GM23338 (cell line): ENCODE results near the gene PCYT2. TPM values are rescaled to one million over a fixed set of nuclear protein-coding genes. Genes with fewer than 3 reads are reported as not detected.
A peak's percentile ranks its signal among the peaks of the same experiment; 100 is the strongest.

Source experiments
- ATAC-seq: fragments of 200-7000 bp; cut with Tn5 transposase; 3 replicates; pipeline ENCODE4 v1.9.1; 2020
- DNase-seq: peaks from one replicate; pipeline ENCODE4 v3.0.0-alpha.2; 2015; ENCODE audit warnings: low spot score
- H2AFZ ChIP-seq: fragments of 200-600 bp; sonication (generic); 2 replicates; pipeline ENCODE4 v1.8.0; 2016; ENCODE audit warnings: antibody characterized with exemption, mild to moderate bottlenecking, moderate library complexity
- H3F3A ChIP-seq: fragments of 200-600 bp; sonication (generic); replicated peaks from 2 replicates; pipeline ENCODE4 v1.8.0; 2017; ENCODE audit warnings: antibody characterized with exemption, mixed run types, low read depth
- H3K27ac ChIP-seq: fragments of 200-600 bp; sonication (generic); 2 replicates; pipeline ENCODE4 v1.6.1; 2016; ENCODE audit warnings: low read depth
- H3K27me3 ChIP-seq: fragments of 200-600 bp; sonication (generic); 2 replicates; pipeline ENCODE4 v1.8.0; 2016; ENCODE audit warnings: mild to moderate bottlenecking, mixed run types, moderate library complexity; ENCODE audit not compliant: insufficient read depth
- H3K36me3 ChIP-seq: fragments of 200-600 bp; sonication (generic); 2 replicates; pipeline ENCODE4 v1.8.0; 2016; ENCODE audit warnings: mild to moderate bottlenecking; ENCODE audit not compliant: insufficient read depth
- H3K4me1 ChIP-seq: fragments of 200-600 bp; sonication (generic); 2 replicates; pipeline ENCODE4 v1.8.0; 2016; ENCODE audit warnings: mild to moderate bottlenecking, moderate library complexity; ENCODE audit not compliant: insufficient read depth
- H3K4me2 ChIP-seq: fragments of 200-600 bp; sonication (generic); 2 replicates; pipeline ENCODE4 v1.7.1; 2017; ENCODE audit warnings: mixed run types
- H3K4me3 ChIP-seq: fragments of 200-600 bp; sonication (generic); 2 replicates; pipeline ENCODE4 v1.6.1; 2016; ENCODE audit warnings: mixed run types
- H3K79me2 ChIP-seq: fragments of 200-600 bp; sonication (generic); replicated peaks from 2 replicates; pipeline ENCODE4 v1.8.0; 2017; ENCODE audit warnings: mild to moderate bottlenecking; ENCODE audit not compliant: insufficient read depth
- H3K9me2 ChIP-seq: fragments of 200-600 bp; sonication (generic); 2 replicates; pipeline ENCODE4 v1.8.0; 2017; ENCODE audit not compliant: insufficient read depth
- H4K20me1 ChIP-seq: fragments of 200-600 bp; sonication (generic); replicated peaks from 2 replicates; pipeline ENCODE4 v1.8.0; 2017; ENCODE audit warnings: mild to moderate bottlenecking; ENCODE audit not compliant: insufficient read depth
- H3K27ac Mint-ChIP-seq: 2 replicates; pipeline ENCODE4 v1.8.0; 2020; ENCODE audit warnings: inconsistent platforms, mild to moderate bottlenecking, moderate library complexity, mixed read lengths
- H3K27me3 Mint-ChIP-seq: 3 replicates; pipeline ENCODE4 v1.8.0; 2022; ENCODE audit warnings: low read depth, mild to moderate bottlenecking, moderate library complexity, mixed read lengths, inconsistent platforms; ENCODE audit not compliant: insufficient read depth, poor library complexity
- H3K36me3 Mint-ChIP-seq: 3 replicates; pipeline ENCODE4 v1.8.0; 2021; ENCODE audit warnings: low read depth, mild to moderate bottlenecking, inconsistent platforms, moderate library complexity, mixed read lengths
- H3K4me1 Mint-ChIP-seq: 3 replicates; pipeline ENCODE4 v1.8.0; 2020; ENCODE audit warnings: mild to moderate bottlenecking, inconsistent platforms, mixed read lengths
- H3K4me3 Mint-ChIP-seq: 3 replicates; pipeline ENCODE4 v1.8.0; 2021; ENCODE audit warnings: moderate library complexity, mild to moderate bottlenecking, inconsistent platforms, mixed read lengths
- H3K9me3 Mint-ChIP-seq: 3 replicates; pipeline ENCODE4 v1.8.0; 2020; ENCODE audit warnings: moderate library complexity, mild to moderate bottlenecking, inconsistent platforms, mixed read lengths
- CREB1 ChIP-seq: fragments of 250-450 bp; sonication (Bioruptor Pico); IDR thresholded peaks from 2 replicates; pipeline ENCODE4 v1.5.0; 2020; ENCODE audit warnings: low read depth, mild to moderate bottlenecking, moderate library complexity
- CTCF ChIP-seq, 2 experiments: fragments of 200-600 bp in 1 of 2; sonication (generic) in 1 of 2; conservative IDR thresholded peaks; 2 replicates each; pipeline versions ENCODE4 v1.5.1 to v1.6.1; 2016 to 2017; ENCODE audit warnings: antibody characterized with exemption in 2 of 2, low read depth in 2 of 2, mild to moderate bottlenecking in 2 of 2, moderate library complexity in 1 of 2
- EZH2 ChIP-seq: fragments of 200-600 bp; sonication (generic); IDR thresholded peaks from one replicate; pipeline ENCODE4 v1.8.0; 2017; ENCODE audit warnings: antibody characterized with exemption, mild to moderate bottlenecking, low read depth; ENCODE audit not compliant: unreplicated experiment
- JUNB ChIP-seq: IDR thresholded peaks from one replicate; pipeline ENCODE4 v1.6.1; 2016; ENCODE audit warnings: antibody characterized with exemption; ENCODE audit not compliant: unreplicated experiment
- NANOG ChIP-seq: IDR thresholded peaks from 2 replicates; pipeline ENCODE4 v1.6.1; 2016; ENCODE audit warnings: antibody characterized with exemption, borderline replicate concordance
- REST ChIP-seq: IDR thresholded peaks from one replicate; pipeline ENCODE4 v1.6.1; 2018; ENCODE audit warnings: antibody characterized with exemption; ENCODE audit not compliant: unreplicated experiment
- ZNF114 ChIP-seq: fragments of 250-450 bp; sonication (Bioruptor Pico); IDR thresholded peaks from 2 replicates; pipeline ENCODE4 v1.5.0; 2020; ENCODE audit warnings: mild to moderate bottlenecking, moderate library complexity
- ZNF462 ChIP-seq: fragments of 250-450 bp; sonication (Bioruptor Pico); IDR thresholded peaks from 2 replicates; pipeline ENCODE4 v1.5.0; 2020; ENCODE audit warnings: mild to moderate bottlenecking, moderate library complexity
- polyA plus RNA-seq: library from polyadenylated mRNA; unstranded; fragments of >200 nt; fragmentation: Nextera tagmentation; extraction: Ambion mirVana; gene quantifications from 2 replicates; pipeline ENCODE4 v1.2.1, GENCODE V29; 2016
- total RNA-seq: library from RNA; depleted of rRNA; stranded (reverse); fragments of >200 nt; shearing (Covaris generic); gene quantifications from 2 replicates; pipeline ENCODE4 v1.2.3, GENCODE V29; 2014

Gene PCYT2
- total and polyA plus RNA-seq, 2 experiments from 2014 or later, result 51.6 to 82.9 TPM

GRCh38 chr17:81889602-81890001, 21.6 kb downstream of the PCYT2 start:
- H2AFZ ChIP-seq, result no peak overlapping the region
- peak overlapping the region; percentile 95 for H3K4me3 ChIP-seq
- peaks cover 24% of the 10 kb centered on the region for H3F3A ChIP-seq
- peaks cover 70% of the 10 kb centered on the region for H3K36me3 Mint-ChIP-seq
- no peak for ATAC-seq
- no peaks in the 10 kb centered on the region for H3K9me2 ChIP-seq
- peak overlapping the region; percentile 73 for H3K27ac ChIP-seq
- peaks cover 30% of the 10 kb centered on the region for H3K36me3 ChIP-seq
- no peak overlapping the region for H3K27ac Mint-ChIP-seq
- H3K4me3 Mint-ChIP-seq, result peak overlapping the region; percentile 91
- H3K27me3 ChIP-seq, result no peaks in the 10 kb centered on the region
- DNase-seq, result no peak
- peaks cover 4% of the 10 kb centered on the region; the same call in 1 of the 3 replicates for H3K4me1 Mint-ChIP-seq
- H4K20me1 ChIP-seq, result peaks cover 14% of the 10 kb centered on the region; the same call in 1 of the 2 replicates
- peaks cover 8% of the 10 kb centered on the region; the same call in 1 of the 2 replicates for H3K4me1 ChIP-seq
- H3K4me2 ChIP-seq, result peak overlapping the region; percentile 96
- no peaks in the 10 kb centered on the region for H3K9me3 Mint-ChIP-seq
- H3K79me2 ChIP-seq, result peaks cover 58% of the 10 kb centered on the region
- TF ChIP-seq CTCF (conservative IDR thresholded peaks at IDR 0.05; ENCODE audit: low read depth in 2 of 2), result no peak
- peaks cover 31% of the 10 kb centered on the region for H3K27me3 Mint-ChIP-seq

GRCh38 chr17:81888988-81889595, 22.1 kb downstream of the PCYT2 start:
- Histone ChIP-seq H3K27me3 (no peaks in the 10 kb centered on the region), H3K4me1 (peaks cover 8% of the 10 kb centered on the region; the same call in 1 of the 2 replicates), H3K36me3 (peaks cover 29% of the 10 kb centered on the region), H3K27ac (no peak overlapping the region), H3K9me2 (no peaks in the 10 kb centered on the region), H3K4me3 (no peak overlapping the region), H3K79me2 (peaks cover 58% of the 10 kb centered on the region), H2AFZ (no peak overlapping the region), H3K4me2 (no peak overlapping the region), H4K20me1 (peaks cover 14% of the 10 kb centered on the region; the same call in 1 of the 2 replicates), H3F3A (peaks cover 24% of the 10 kb centered on the region)
- peaks cover 4% of the 10 kb centered on the region; the same call in 1 of the 3 replicates for H3K4me1 Mint-ChIP-seq
- peak overlapping the region; percentile 91 for H3K4me3 Mint-ChIP-seq
- no peaks in the 10 kb centered on the region for H3K9me3 Mint-ChIP-seq
- DNase-seq (no peak), ATAC-seq (no peak)
- H3K27me3 Mint-ChIP-seq, result peaks cover 31% of the 10 kb centered on the region
- no peak overlapping the region for H3K27ac Mint-ChIP-seq
- H3K36me3 Mint-ChIP-seq, result peaks cover 71% of the 10 kb centered on the region
- TF ChIP-seq EZH2 (no peak), ZNF114 (CRISPR knock-in tag) (no peak), NANOG (no peak), JUNB (no peak), CREB1 (CRISPR knock-in tag) (no peak), ZNF462 (no peak), REST (no peak)
